ENCODE measurements around the gene CAMSAP3.

CAMSAP3 gene

DNA sequence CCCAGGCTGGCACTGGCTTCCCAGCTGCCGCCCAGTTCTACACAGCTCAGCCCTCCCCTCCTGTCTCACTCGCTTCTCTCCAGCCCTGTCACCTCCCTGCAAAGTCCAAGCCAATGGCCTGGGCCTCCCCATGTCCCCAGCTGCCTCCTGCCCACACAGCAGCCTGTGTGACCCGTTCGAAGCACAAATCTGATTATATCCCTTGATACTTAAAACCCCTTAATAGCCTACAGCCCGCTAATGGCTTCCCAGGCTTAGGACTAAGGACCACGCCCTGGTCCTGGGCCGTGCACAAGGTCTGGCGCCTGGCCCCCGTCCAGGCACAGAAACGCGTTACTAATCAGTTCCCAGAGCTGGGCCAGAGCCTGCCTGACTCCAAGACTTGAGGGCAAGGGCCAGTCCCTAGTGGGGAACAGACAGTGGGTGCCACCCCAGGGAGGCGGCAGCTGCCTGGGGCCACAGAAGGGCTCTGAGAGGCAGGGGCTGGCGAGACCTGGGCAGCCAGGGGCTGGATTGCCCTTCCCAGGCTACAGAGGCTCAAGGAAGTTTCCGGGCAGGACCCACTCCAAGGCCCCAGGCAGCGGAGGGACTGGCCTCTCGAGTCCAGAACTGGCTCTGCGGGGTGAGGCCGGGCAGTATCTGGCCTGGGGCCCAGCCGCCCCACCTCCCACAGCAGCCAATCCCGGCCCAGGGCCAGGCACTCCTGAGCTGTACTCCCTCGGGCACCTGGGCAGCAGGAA is 23.3 kb downstream of the CAMSAP3 start:
- peaks cover 48 to 90% (median 65%) of the 10 kb centered on the region in 3 donors for H3K36me3 ChIP-seq
- intact Hi-C loops (cut with DNase I; ENCODE audit: low total_unique reads): no loop called here
- no peak overlapping the region for H3K27ac ChIP-seq
- H3K9me3 ChIP-seq: no peaks in the 10 kb centered on the region
- no peak for DNase-seq
- H3K27me3 ChIP-seq: no peaks in the 10 kb centered on the region
- H3K4me1 ChIP-seq: peaks cover 0 to 20% (median 0%) of the 10 kb centered on the region in 4 donors
- no peak overlapping the region for H3K4me3 ChIP-seq
- TF ChIP-seq, protein P1, sequence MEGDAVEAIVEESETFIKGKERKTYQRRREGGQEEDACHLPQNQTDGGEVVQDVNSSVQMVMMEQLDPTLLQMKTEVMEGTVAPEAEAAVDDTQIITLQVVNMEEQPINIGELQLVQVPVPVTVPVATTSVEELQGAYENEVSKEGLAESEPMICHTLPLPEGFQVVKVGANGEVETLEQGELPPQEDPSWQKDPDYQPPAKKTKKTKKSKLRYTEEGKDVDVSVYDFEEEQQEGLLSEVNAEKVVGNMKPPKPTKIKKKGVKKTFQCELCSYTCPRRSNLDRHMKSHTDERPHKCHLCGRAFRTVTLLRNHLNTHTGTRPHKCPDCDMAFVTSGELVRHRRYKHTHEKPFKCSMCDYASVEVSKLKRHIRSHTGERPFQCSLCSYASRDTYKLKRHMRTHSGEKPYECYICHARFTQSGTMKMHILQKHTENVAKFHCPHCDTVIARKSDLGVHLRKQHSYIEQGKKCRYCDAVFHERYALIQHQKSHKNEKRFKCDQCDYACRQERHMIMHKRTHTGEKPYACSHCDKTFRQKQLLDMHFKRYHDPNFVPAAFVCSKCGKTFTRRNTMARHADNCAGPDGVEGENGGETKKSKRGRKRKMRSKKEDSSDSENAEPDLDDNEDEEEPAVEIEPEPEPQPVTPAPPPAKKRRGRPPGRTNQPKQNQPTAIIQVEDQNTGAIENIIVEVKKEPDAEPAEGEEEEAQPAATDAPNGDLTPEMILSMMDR (IDR thresholded peaks at IDR 0.05): no peak

DNA sequence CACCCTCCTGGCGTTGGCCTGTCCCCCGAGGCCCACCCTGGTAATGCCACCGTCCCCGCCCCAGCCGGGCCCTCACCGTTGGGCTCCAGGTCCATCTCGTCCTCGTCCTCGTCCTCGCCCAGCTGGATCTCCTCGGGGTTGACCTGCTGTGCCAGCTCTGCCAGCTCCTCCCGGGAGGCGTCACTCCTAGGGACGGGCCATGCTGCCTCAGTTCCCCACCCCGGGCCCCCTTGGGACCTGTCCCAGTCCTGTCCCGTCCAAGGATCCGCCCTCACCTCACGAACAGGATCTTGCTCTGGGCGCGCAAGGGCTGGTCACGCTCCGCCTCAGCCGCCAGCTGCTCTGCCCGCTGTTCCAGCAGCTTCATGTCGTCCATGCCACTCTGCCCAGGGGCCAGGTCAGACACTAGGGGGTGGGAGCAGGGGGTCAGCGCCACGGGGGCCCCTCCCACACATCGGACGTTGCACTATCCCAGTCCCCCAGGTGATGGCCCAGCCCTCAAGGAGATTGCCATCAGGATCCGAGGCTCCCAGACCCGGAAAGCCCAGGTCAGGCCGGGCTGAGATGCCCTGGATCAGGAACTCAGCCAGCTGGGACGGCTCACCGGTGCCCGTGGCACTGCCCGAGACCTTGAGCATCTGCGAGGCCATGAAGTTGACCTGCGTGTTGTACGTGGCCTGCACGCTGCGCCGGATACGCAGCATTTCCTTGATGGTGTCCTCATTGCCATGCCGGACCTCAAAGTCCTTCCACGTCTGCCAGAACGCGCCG is 24.2 kb downstream of the CAMSAP3 start:
- peaks cover 54 to 98% (median 75%) of the 10 kb centered on the region in 3 donors for H3K36me3 ChIP-seq
- TF ChIP-seq, protein P1 (IDR thresholded peaks at IDR 0.05): no peak

DNA sequence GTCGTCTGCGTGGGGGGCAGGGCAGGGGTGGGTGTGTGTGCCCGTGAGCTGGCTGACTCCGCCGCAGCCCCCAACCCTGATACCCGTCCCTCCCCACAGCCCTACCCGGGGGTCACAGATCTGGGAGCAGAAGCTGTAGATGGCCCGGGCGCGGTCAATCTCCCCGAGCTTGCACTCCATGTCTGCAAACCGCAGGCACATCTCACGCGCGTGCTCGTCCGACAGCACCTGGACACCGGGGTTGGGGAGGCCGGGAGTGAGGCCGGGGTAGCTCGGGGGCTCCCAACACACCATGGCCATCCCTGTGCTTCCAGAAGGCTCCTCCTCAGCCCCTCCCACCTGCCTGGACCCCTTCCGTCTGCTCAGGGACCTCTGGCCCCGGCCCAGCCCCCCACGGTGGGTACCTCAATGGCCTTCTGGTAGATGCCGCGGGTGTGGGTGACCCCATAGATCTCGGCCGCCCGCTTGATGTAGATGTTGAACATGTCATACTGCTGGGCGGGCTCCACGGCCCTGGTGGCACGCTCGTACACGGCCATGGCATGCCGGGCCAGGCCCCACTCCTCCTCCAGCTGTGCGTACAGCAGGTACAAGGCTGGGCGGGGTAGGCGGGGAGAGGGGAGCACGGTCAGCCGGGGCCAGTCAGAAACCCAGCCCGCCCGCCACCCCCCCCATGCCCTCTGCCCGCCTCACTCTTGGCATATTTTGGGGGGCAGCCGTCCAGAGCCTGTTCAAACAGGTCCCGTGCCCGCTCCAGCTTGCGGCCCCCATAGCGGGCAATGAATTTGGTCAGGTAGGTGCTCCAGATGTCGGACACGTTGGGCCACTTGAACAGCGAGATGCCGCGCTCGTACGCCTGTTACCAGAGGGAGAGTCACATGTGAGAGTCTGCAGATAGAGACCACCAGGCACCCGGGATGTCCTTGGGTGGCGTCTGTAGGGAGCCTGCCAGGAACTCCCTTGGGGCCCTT is 25.1 kb downstream of the CAMSAP3 start:
- intact Hi-C loops (cut with DNase I; ENCODE audit: low total_unique reads): no loop called here
- Histone ChIP-seq H3K27ac (no peak overlapping the region), H3K9me3 (no peaks in the 10 kb centered on the region), H3K27me3 (no peaks in the 10 kb centered on the region), H3K36me3 (peaks cover 62 to 99% (median 82%) of the 10 kb centered on the region in 3 donors), H3K4me3 (no peak overlapping the region), H3K4me1 (peaks cover 0 to 20% (median 0%) of the 10 kb centered on the region in 4 donors)
- DNase-seq: no peak
- TF ChIP-seq, protein P1 (IDR thresholded peaks at IDR 0.05): no peak

More for the DNA sequence above, 24.2 kb downstream of the CAMSAP3 start:
- no peak overlapping the region for H3K27ac ChIP-seq
- no peaks in the 10 kb centered on the region for H3K9me3 ChIP-seq
- DNase-seq: no peak
- H3K4me3 ChIP-seq: no peak overlapping the region
- no peaks in the 10 kb centered on the region for H3K27me3 ChIP-seq
- intact Hi-C loops (cut with DNase I; ENCODE audit: low total_unique reads): no loop called here
- peaks cover 0 to 20% (median 0%) of the 10 kb centered on the region in 4 donors for H3K4me1 ChIP-seq

DNA sequence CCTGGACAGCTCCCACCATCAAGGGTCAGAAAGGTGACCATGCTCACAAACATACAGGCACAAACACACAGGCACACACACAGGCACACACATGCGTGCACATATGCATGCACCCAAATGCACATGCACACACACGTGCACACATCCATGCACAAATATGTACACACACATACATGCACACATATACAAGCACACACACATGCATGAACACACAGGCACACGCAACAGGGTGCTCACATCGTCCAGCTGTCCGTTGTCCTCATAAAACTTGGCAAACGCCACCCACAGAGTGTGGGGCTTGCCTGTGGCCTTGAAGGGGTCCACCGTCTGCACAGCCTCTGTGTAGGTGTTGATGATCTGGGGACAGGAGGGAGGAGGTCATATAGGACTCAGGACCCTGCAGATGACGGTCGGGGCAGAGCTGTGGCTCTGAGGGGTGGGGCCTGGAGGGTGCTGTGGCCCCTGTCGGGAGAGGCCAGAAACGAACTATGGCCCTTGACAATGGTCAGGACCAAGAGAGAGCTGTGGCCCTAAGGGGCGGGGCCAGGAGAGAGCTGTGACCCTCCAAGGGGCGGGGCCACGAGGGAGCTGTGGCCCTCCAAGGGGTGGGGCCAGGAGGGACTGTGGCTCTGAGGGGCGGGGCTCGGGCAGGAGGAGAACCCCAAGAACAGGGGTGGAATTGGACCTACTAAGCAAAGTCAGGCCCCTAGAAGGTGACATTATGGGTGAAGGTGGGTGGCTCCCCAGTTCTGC is 27.4 kb downstream of the CAMSAP3 start:
- Histone ChIP-seq H3K9me3 (no peaks in the 10 kb centered on the region), H3K4me1 (peaks cover 0 to 32% (median 9%) of the 10 kb centered on the region in 4 donors), H3K27ac (no peak overlapping the region), H3K36me3 (peaks cover 69 to 98% (median 85%) of the 10 kb centered on the region in 3 donors), H3K4me3 (no peak overlapping the region), H3K27me3 (no peaks in the 10 kb centered on the region)
- TF ChIP-seq, protein P1 (IDR thresholded peaks at IDR 0.05): no peak
- intact Hi-C loops (cut with DNase I; ENCODE audit: low total_unique reads): no loop called here
- DNase-seq: no peak
